Measurements from ENCODE around the gene TAAR5. TPM values are rescaled to one million over a fixed set of nuclear protein-coding genes. Genes with fewer than 3 reads are reported as not detected.

TAAR5 gene
- total RNA-seq, 1 experiment from 2014 or later: not detected

GRCh38 chr6:132590362-132590761 lies 821 bp upstream of the TAAR5 start:
- peaks cover 75% of the 10 kb centered on the region for H3K27me3 Mint-ChIP-seq (ENCODE audit: insufficient read depth, unreplicated experiment)
- no peak overlapping the region for H3K4me3 Mint-ChIP-seq (ENCODE audit: unreplicated experiment)
- no peak for TF ChIP-seq CTCF (IDR thresholded peaks at IDR 0.05; ENCODE audit: unreplicated experiment)
- no peaks in the 10 kb centered on the region for H3K9me3 Mint-ChIP-seq (ENCODE audit: unreplicated experiment)
- POLR2A ChIA-PET: no interaction called here
- no peaks in the 10 kb centered on the region for H3K4me1 Mint-ChIP-seq (ENCODE audit: insufficient read depth, unreplicated experiment)
- H3K36me3 Mint-ChIP-seq (ENCODE audit: insufficient read depth, unreplicated experiment): no peaks in the 10 kb centered on the region
- intact Hi-C loops (cut with micrococcal nuclease): no loop called here
- DNase-seq (ENCODE audit: unreplicated experiment): no peak
- CTCF ChIA-PET: interaction anchor here (0.6 kb wide), 1 partner anchor 376 kb away, joined by 3 read pairs; no protein-coding TSS in a partner anchor
- BruUV-seq (replicated peaks): no TSS peak
- H3K27ac Mint-ChIP-seq (ENCODE audit: low read depth, unreplicated experiment): no peak overlapping the region

- H3K4me3 Mint-ChIP-seq (ENCODE audit: unreplicated experiment): no peak overlapping the region
- no TSS peak for BruUV-seq (replicated peaks)
- H3K27me3 Mint-ChIP-seq (ENCODE audit: insufficient read depth, unreplicated experiment): peaks cover 89% of the 10 kb centered on the region
- TF ChIP-seq CTCF (IDR thresholded peaks at IDR 0.05; ENCODE audit: unreplicated experiment): no peak
- intact Hi-C loops (cut with micrococcal nuclease): no loop called here
- H3K4me1 Mint-ChIP-seq (ENCODE audit: insufficient read depth, unreplicated experiment): no peaks in the 10 kb centered on the region
- DNase-seq (ENCODE audit: unreplicated experiment): no peak
- H3K27ac Mint-ChIP-seq (ENCODE audit: low read depth, unreplicated experiment): no peak overlapping the region
- ChIA-PET CTCF (no interaction called here), POLR2A (no interaction called here)
- H3K9me3 Mint-ChIP-seq (ENCODE audit: unreplicated experiment): no peaks in the 10 kb centered on the region
- H3K36me3 Mint-ChIP-seq (ENCODE audit: insufficient read depth, unreplicated experiment): no peaks in the 10 kb centered on the region
These were observed 2.1 kb downstream of the TAAR5 start for GRCh38 chr6:132587424-132587823.

GRCh38 chr6:132584698-132585097 lies 4.8 kb downstream of the TAAR5 start:
- Mint-ChIP-seq H3K9me3 (ENCODE audit: unreplicated experiment) (no peaks in the 10 kb centered on the region), H3K4me3 (ENCODE audit: unreplicated experiment) (no peak overlapping the region), H3K36me3 (ENCODE audit: insufficient read depth, unreplicated experiment) (no peaks in the 10 kb centered on the region), H3K27ac (ENCODE audit: low read depth, unreplicated experiment) (no peak overlapping the region), H3K4me1 (ENCODE audit: insufficient read depth, unreplicated experiment) (no peaks in the 10 kb centered on the region), H3K27me3 (ENCODE audit: insufficient read depth, unreplicated experiment) (peaks cover 92% of the 10 kb centered on the region)
- ChIA-PET CTCF (no interaction called here), POLR2A (no interaction called here)
- DNase-seq (ENCODE audit: unreplicated experiment): no peak
- intact Hi-C loops (cut with micrococcal nuclease): no loop called here
- no peak for TF ChIP-seq CTCF (IDR thresholded peaks at IDR 0.05; ENCODE audit: unreplicated experiment)
- BruUV-seq (replicated peaks): no TSS peak

GRCh38 chr6:132571774-132572173 lies 17.8 kb downstream of the TAAR5 start:
- POLR2A ChIA-PET: no interaction called here
- no TSS peak for BruUV-seq (replicated peaks)
- CTCF ChIA-PET: interaction anchor here (0.8 kb wide), 1 partner anchor 97 kb away, joined by 3 read pairs; no protein-coding TSS in a partner anchor
- Mint-ChIP-seq H3K9me3 (ENCODE audit: unreplicated experiment) (no peaks in the 10 kb centered on the region), H3K27me3 (ENCODE audit: insufficient read depth, unreplicated experiment) (peaks cover 94% of the 10 kb centered on the region), H3K4me1 (ENCODE audit: insufficient read depth, unreplicated experiment) (no peaks in the 10 kb centered on the region), H3K4me3 (ENCODE audit: unreplicated experiment) (no peak overlapping the region), H3K36me3 (ENCODE audit: insufficient read depth, unreplicated experiment) (no peaks in the 10 kb centered on the region), H3K27ac (ENCODE audit: low read depth, unreplicated experiment) (no peak overlapping the region)
- TF ChIP-seq CTCF (IDR thresholded peaks at IDR 0.05; ENCODE audit: unreplicated experiment): no peak
- DNase-seq (ENCODE audit: unreplicated experiment): no peak
- intact Hi-C loops (cut with micrococcal nuclease): no loop called here
